NCI-H2081 treated with DMSO at 0.1 percent for 48 hours (cell line): ENCODE results near the gene COPRS.

Source experiments
- DNase-seq: peaks from one replicate; lab custom pipeline; 2025; lab: John Stamatoyannopoulos, UW

Gene COPRS

GRCh38 chr17:31858642-31859486 is at the start of gene COPRS:
COPRS (minus strand) TSS chr17:31859244; CDS start chr17:31859199, 45 bp downstream.
- no peak for DNase-seq

- DNase-seq: no peak
Observed at GRCh38 chr17:31908386-31908785, 49.3 kb upstream of the COPRS start.

- no peak for DNase-seq
Observed at GRCh38 chr17:31907342-31907962, 48.4 kb upstream of the COPRS start.

- DNase-seq: no peak
Observed at GRCh38 chr17:31903401-31903800, 44.4 kb upstream of the COPRS start.

- no peak for DNase-seq
Observed at GRCh38 chr17:31902693-31903092, 43.6 kb upstream of the COPRS start.

- no peak for DNase-seq
Observed at GRCh38 chr17:31900877-31901276, 41.8 kb upstream of the COPRS start.

GRCh38 chr17:31888124-31888523 is 29.1 kb upstream of the COPRS start:
- no peak for DNase-seq

GRCh38 chr17:31882571-31882970 is 23.5 kb upstream of the COPRS start:
- no peak for DNase-seq

GRCh38 chr17:31880311-31880710 is 21.3 kb upstream of the COPRS start:
- DNase-seq: no peak

GRCh38 chr17:31878703-31879073 is 19.6 kb upstream of the COPRS start:
- no peak for DNase-seq

GRCh38 chr17:31877911-31878702 is 19.1 kb upstream of the COPRS start:
- no peak for DNase-seq

GRCh38 chr17:31877341-31877740 is 18.3 kb upstream of the COPRS start:
- no peak for DNase-seq

- no peak for DNase-seq
Observed at GRCh38 chr17:31875081-31875480, 16.0 kb upstream of the COPRS start.

GRCh38 chr17:31869797-31870568 is 10.9 kb upstream of the COPRS start:
- no peak for DNase-seq

- DNase-seq: no peak
Observed at GRCh38 chr17:31869031-31869430, 10.0 kb upstream of the COPRS start.

GRCh38 chr17:31859487-31860008 is 504 bp upstream of the COPRS start:
- DNase-seq: no peak

GRCh38 chr17:31857920-31858641 is 963 bp downstream of the COPRS start:
- no peak for DNase-seq

- no peak for DNase-seq
Observed at GRCh38 chr17:31856750-31857149, 2.3 kb downstream of the COPRS start.

- DNase-seq: no peak
Observed at GRCh38 chr17:31854672-31855071, 4.4 kb downstream of the COPRS start.

- no peak for DNase-seq
Observed at GRCh38 chr17:31853911-31854470, 5.1 kb downstream of the COPRS start.

- DNase-seq: no peak
Observed at GRCh38 chr17:31845291-31845690, 13.8 kb downstream of the COPRS start.
